SIG-M5 treated with dmso at 0.1 percent for 504 hours (cell line): ENCODE measurements around the gene ZNF736.
"Not testable (repeated sequence)": the region's sequence is repeated elsewhere in the genome, so short reads cannot be mapped to it uniquely, and the experiment has no call there.

Source experiments
- DNase-seq: peaks from one replicate; lab custom pipeline; 2025; ENCODE audit not compliant: unreplicated experiment; lab: John Stamatoyannopoulos, UW

Gene ZNF736

DNA sequence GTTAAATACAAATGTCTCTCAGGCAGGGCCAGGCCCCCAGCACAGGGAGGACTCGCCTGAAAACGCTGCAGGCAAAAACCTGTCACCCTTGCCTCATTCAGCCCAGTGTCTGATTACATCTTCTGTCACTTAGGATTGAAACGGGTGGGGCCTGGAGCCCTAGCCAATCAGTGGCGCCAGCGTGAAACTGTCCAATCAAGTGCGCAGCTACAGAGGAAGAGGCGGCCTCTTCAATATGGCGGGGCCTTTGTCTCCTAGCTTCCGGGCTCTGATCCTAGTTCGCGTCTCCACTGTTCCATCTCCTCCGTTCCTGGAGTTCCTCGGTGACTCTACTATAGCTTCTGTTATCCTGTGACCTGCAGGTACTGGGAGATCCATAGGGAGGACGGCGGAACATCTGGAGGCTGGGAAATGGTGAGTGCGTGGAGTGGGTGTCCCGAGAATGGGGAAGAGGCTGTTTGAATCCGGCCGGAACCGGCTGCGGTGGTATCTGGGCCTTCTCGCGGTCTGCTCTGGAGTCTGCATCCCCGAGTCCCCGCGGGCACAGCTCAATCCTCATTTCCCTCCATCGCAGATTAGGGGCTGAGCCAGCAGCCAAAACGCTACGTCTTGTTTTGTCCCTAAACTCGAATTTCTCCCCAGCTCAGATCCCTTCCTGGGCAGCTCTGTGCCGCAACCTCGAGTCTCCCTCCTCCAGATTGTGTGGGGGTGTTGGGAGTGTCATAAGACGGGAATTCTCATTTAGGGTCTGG is at the start of gene ZNF736:
TSS of gene ZNF736 (plus strand) at position 222 of the 752 bp plus-strand sequence. CDS start at position 412, 190 bp downstream.
- peak; percentile 61 for DNase-seq

GRCh38 chr7:64266341-64266919 is 47.3 kb upstream of the ZNF736 start:
- no peak for DNase-seq

DNA sequence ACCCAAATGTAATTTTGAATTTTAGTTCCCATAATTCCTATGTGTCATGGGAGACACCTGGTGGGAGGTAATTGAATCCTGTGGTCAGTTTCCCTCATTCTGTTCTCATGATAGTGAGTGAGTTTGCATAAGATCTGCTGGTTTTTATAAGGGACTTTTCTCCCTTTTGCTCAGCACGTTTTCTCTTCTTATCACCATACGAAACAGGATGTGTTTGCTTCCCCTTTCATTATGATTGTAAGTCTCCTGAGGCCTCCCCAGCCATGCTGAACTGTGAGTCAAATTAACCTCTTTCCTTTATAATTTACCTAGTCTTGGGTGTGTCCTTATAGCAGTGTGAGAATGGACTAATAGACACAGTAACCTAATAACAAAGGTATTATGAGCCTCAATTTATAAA is 36.1 kb upstream of the ZNF736 start:
- DNase-seq = no peak

- DNase-seq = no peak
These were observed 18.9 kb upstream of the ZNF736 start for GRCh38 chr7:64294701-64295420.

DNA sequence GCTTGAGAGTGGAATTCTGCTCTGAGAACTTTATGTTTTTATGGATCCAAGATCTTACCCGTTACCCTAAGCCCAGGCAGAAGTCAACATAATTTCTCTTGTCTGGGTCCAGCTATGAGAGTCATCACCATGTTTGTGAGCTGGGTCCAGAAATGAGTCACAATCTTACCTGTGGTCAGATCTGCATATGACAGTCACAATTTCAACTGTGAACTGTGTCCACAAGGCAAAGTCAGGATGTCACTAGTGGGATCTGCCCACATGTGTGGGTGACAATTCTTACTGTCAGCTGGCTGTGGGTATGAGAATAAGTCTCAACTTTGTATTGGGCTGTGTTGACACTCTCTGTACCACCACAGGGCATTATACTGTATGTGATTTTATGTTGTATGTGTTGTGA is 16.3 kb upstream of the ZNF736 start:
- not testable (repeated sequence) for DNase-seq

GRCh38 chr7:64300641-64301405 is 12.9 kb upstream of the ZNF736 start:
- DNase-seq = no peak

DNA sequence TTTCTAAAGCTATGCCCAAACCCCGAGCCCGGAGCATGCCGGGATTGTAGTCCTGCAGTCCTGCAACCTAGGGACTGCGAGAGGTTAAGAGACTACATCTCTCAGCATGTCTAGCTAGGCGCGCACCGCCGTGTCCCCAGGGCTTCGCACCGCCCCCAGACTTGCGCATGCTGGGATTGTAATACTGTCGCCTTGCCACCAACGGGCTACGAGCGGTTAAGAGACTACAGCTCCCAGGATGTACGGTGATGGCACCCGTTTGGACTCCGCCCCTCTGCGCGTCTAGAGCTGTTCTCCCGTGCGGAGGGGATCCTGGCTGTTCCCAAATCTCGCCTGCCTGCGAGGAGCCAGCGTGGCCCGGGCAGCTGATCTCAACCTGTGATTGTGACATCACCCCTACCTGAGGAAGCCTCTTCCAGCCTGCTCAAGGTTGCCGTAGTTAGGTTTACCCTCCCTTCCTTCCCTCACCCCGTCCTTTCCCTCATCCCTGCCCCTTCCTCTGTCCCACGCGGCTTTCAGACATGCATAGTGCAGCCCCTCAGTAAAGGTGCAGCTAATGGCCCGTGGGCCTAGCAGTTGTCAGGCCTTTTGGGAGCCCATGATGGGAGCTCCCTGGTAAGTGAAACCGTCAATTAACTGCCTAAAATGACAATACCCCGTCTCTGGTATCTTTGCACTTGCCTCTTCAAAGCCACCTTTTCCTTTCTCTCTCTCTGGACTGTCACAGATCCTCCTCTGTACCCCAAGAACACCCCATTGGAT is 6.3 kb upstream of the ZNF736 start:
- DNase-seq = peak; percentile 44

GRCh38 chr7:64308016-64308270 is 5.8 kb upstream of the ZNF736 start:
- no peak for DNase-seq

- no peak for DNase-seq
These were observed 3.3 kb upstream of the ZNF736 start for GRCh38 chr7:64310426-64310825.

GRCh38 chr7:64312826-64313225 is 935 bp upstream of the ZNF736 start:
- DNase-seq = no peak

DNA sequence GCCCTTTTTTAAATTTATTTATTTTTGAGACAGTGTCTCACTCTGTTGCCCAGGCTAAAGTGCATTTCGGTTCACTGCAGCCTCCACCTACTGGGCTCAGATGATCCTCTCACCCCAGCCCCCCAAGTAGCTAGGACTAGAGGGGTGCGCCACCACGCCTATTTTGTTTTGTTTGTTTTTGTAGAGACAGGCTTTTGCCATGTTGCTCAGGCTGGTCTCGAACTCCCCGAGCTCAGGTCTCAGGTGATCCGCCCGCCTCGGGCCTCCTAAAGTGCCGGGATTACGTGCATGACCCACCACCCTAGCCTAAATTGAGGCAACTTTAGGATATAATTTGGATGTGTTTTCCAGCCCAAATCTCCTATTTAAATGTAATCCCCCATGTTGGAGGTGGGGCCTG is 805 bp downstream of the ZNF736 start:
- DNase-seq = no peak

- not testable (repeated sequence) for DNase-seq
These were observed 2.4 kb downstream of the ZNF736 start for GRCh38 chr7:64316031-64316742.

- DNase-seq = no peak
These were observed 7.1 kb downstream of the ZNF736 start for GRCh38 chr7:64320547-64321513.

- not testable (repeated sequence) for DNase-seq
These were observed 10.4 kb downstream of the ZNF736 start for GRCh38 chr7:64324166-64324565.

DNA sequence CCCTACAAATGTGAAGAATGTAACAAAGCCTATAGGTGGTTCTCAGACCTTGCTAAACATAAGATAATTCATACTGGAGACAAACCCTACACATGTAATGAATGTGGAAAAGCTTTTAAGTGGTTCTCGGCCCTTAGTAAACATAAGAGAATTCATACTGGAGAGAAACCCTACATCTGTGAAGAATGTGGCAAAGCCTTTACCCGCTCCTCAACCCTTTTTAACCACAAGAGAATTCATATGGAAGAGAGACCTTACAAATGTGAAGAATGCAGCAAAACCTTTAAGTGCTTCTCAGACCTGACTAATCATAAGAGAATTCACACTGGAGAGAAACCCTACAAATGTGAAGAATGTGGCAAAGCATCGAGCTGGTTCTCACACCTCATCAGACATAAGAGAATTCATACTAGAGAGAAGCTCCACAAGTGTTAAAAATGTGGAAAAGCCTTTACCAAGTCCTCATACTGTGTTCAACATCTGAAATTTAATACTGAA is 35.0 kb downstream of the ZNF736 start:
- not testable (repeated sequence) for DNase-seq

DNA sequence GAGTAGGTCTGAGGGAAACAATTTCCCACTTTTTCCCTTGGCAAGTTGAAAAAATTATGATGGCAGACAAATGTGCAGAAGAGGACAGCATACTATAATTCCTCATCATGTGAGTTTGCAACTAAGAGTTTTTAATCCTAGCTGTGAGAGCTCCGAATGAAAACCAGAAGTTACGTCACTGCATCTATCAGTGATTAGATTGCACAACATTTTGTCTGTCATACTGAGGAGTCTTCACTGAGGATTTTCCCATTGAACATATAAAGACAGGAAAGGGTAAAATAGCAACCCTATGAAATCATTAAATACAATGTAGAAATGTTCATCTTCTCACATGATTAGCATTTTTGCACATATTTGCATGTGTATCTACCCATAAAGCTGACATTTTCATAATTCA is 45.8 kb downstream of the ZNF736 start:
- DNase-seq = no peak

DNA sequence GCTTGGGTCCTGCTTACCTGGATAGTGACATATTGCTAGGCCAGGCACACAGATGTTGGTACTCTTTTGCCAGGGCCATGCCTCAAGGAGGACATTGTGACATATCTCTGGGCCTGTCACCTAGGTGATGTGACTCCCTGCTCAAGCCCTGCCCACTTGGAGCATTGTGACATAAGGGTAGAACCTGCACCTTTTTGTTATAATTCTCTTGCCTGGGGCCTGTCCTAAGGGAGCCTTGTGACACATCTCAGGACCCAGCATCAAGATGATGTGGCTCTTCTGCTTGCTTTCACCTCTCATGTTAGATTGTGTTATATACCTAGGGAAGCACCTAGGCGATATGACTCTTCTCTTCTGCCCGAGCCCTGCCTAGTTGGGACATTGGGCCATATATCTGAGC is 57.4 kb downstream of the ZNF736 start:
- DNase-seq = no peak

GRCh38 chr7:64373017-64373416 is 59.3 kb downstream of the ZNF736 start:
- no peak for DNase-seq

GRCh38 chr7:64400401-64400800 is 86.6 kb downstream of the ZNF736 start:
- no peak for DNase-seq
